Measurements from ENCODE around the gene TEX54.

GRCh38 chr11:62858201-62858600, 25.6 kb upstream of the TEX54 start:
- no peak for TF ChIP-seq GATA2 (IDR thresholded peaks at IDR 0.05; ENCODE audit: low read depth, low read length)
- no peak for TF ChIP-seq GATA3 (IDR thresholded peaks at IDR 0.05; ENCODE audit: low read depth, low read length)
